Measurements from ENCODE around the gene PLEKHM3.

Gene PLEKHM3

DNA sequence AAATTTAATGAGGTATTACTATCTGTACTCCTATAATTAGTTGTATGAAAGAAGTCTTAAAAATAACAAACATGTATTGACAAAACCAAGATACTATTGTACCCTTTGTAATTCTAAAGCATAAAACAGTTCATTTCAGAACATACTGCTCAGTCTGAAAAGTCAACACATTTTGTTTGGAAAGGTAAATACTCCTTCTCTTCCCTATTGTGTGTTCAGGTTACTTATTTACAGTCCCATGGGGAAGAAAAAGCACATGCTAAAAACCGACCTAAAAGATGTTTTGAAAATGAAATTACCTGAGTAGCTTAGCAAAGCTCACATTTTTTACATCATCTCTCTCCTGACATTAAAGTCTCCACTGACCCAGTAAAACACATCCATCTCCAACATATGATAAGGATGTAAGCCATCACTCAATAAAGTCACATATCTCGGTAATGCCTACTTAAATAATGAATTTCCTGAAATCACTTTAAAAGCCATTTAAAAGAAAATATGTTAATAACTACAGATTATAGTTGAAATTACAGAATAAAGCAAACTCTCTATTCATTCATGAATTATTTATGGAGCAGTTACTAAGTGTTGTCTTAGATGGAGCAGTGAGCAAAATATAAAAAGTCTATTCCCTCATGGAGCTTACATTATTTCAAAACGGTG lies 180.0 kb downstream of the PLEKHM3 start:
- no peak overlapping the region for H3K4me3 ChIP-seq (ENCODE audit: low read depth, low read length)
- DNase-seq (ENCODE audit: low read depth), result no peak
- TF ChIP-seq, protein P1, sequence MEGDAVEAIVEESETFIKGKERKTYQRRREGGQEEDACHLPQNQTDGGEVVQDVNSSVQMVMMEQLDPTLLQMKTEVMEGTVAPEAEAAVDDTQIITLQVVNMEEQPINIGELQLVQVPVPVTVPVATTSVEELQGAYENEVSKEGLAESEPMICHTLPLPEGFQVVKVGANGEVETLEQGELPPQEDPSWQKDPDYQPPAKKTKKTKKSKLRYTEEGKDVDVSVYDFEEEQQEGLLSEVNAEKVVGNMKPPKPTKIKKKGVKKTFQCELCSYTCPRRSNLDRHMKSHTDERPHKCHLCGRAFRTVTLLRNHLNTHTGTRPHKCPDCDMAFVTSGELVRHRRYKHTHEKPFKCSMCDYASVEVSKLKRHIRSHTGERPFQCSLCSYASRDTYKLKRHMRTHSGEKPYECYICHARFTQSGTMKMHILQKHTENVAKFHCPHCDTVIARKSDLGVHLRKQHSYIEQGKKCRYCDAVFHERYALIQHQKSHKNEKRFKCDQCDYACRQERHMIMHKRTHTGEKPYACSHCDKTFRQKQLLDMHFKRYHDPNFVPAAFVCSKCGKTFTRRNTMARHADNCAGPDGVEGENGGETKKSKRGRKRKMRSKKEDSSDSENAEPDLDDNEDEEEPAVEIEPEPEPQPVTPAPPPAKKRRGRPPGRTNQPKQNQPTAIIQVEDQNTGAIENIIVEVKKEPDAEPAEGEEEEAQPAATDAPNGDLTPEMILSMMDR (IDR thresholded peaks at IDR 0.05; ENCODE audit: low read depth, low read length), result no peak
- TF ChIP-seq, protein P2, sequence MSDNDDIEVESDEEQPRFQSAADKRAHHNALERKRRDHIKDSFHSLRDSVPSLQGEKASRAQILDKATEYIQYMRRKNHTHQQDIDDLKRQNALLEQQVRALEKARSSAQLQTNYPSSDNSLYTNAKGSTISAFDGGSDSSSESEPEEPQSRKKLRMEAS (IDR thresholded peaks at IDR 0.05; ENCODE audit: low read depth, low read length), result no peak
- no peak for TF ChIP-seq MYC (IDR thresholded peaks at IDR 0.05; ENCODE audit: low read depth, low read length)
- no peak for TF ChIP-seq POLR2A (IDR thresholded peaks at IDR 0.05; ENCODE audit: extremely low read depth, insufficient read length)

DNA sequence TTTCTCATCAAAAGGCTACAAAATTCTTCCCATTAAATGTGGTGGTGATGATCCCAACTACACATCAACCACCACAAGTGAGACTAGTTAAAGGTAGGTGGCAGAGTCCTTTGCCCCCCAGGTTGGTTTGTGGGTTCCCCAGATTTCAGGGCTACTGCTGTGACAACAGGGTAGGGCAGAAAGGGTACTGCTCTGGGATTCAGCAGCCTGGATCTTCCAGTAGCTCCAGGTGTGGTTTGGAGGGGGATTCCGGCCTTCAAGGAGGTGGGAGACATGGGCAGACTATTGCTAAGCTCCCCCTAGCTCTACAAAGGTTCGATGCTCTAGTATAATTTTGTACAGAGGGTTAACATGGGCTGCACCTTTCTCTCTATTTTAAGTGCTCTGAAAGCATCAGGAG lies 180.7 kb downstream of the PLEKHM3 start:
- TF ChIP-seq MYC (IDR thresholded peaks at IDR 0.05; ENCODE audit: low read depth, low read length) (no peak), POLR2A (IDR thresholded peaks at IDR 0.05; ENCODE audit: extremely low read depth, insufficient read length) (no peak)
- TF ChIP-seq, protein P1 (IDR thresholded peaks at IDR 0.05; ENCODE audit: low read depth, low read length), result no peak
- TF ChIP-seq, protein P2 (IDR thresholded peaks at IDR 0.05; ENCODE audit: low read depth, low read length), result no peak
- no peak overlapping the region for H3K4me3 ChIP-seq (ENCODE audit: low read depth, low read length)
- no peak for DNase-seq (ENCODE audit: low read depth)

DNA sequence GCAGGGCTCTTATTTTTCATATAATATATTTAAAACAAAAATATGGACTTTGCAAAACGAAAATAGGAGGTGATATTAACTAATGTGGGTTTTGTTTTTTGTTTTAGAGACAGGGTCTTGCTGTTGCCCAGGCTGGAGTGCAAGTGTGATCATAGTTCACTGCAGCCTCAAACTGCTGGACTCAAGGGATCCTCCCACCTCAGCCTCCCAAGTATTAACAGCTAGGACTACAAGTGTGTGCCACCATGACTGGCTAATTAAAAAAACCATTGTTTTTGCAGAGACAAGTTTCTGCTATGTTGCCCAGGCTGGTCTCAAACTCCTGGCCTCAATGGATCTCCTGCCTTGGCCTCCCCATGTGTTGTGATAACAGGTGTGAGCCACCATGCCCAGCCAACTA lies 185.2 kb downstream of the PLEKHM3 start:
- H3K4me3 ChIP-seq (ENCODE audit: low read depth, low read length), result no peak overlapping the region
- TF ChIP-seq, protein P1 (IDR thresholded peaks at IDR 0.05; ENCODE audit: low read depth, low read length), result no peak
- no peak for DNase-seq (ENCODE audit: low read depth)

DNA sequence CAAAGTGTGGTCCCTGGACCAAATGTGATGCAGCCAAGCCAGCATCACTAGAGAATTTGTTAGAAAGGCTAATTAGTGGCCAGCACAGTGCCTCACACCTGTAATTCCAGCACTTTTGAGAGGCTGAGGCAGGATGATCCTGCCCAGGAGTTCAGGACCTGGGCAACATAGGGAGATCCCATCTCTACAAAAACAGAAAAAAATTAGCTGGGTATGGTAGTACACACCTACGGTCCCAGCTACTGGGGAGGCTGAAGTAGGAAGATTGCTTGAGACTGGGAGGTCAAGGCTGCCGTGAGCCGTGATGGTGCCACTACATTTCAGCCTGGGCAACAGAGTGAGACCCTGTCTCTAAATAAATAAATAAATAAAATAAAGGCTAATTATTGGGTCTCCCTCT lies 185.8 kb downstream of the PLEKHM3 start:
- no peak for TF ChIP-seq POLR2A (IDR thresholded peaks at IDR 0.05; ENCODE audit: extremely low read depth, insufficient read length)
- TF ChIP-seq MYC (IDR thresholded peaks at IDR 0.05; ENCODE audit: low read depth, low read length), result no peak
- TF ChIP-seq, protein P2 (IDR thresholded peaks at IDR 0.05; ENCODE audit: low read depth, low read length), result no peak
- TF ChIP-seq, protein P1 (IDR thresholded peaks at IDR 0.05; ENCODE audit: low read depth, low read length), result no peak

DNA sequence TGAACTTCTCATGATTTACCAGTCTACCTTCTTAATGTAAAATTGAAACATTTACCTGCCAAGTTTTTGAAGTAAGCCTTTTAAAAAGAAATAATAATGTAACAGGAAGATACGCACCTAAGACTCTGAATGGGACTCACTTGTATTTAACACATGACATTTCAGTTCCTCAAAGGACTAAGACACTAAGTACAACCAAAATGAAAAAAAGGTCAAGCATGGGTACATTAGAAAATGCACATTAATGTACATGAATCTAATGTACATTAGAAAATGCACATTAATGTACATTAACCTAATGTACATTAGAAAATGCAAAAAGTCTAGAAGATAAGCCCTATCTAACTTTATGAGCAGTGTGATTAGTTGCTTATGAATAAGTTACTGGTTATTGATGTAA lies 186.3 kb downstream of the PLEKHM3 start:
- no peak overlapping the region for H3K4me3 ChIP-seq (ENCODE audit: low read depth, low read length)
- TF ChIP-seq, protein P2 (IDR thresholded peaks at IDR 0.05; ENCODE audit: low read depth, low read length), result no peak
- TF ChIP-seq MYC (IDR thresholded peaks at IDR 0.05; ENCODE audit: low read depth, low read length), result no peak
- TF ChIP-seq, protein P1 (IDR thresholded peaks at IDR 0.05; ENCODE audit: low read depth, low read length), result no peak
- DNase-seq (ENCODE audit: low read depth), result no peak

More for the DNA sequence above, 185.8 kb downstream of the PLEKHM3 start:
- no peak for DNase-seq (ENCODE audit: low read depth)
- H3K4me3 ChIP-seq (ENCODE audit: low read depth, low read length), result no peak overlapping the region
